C4-2B (cell line): Measurements from ENCODE around the gene TGFB1.
A peak's percentile ranks its signal among the peaks of the same experiment; 100 is the strongest.

Experiments used
- H3K27ac ChIP-seq: fragments of 450-650 bp; 2 replicates; pipeline ENCODE4 v1.5.1; 2017
- CTCF ChIP-seq: fragments of 450-650 bp; conservative IDR thresholded peaks from 2 replicates; pipeline ENCODE4 v1.5.1; 2017; ENCODE audit warnings: mild to moderate bottlenecking
- ZFX ChIP-seq: fragments of 450-650 bp; IDR thresholded peaks from 2 replicates; pipeline ENCODE4 v1.6.1; 2017

Gene TGFB1

DNA sequence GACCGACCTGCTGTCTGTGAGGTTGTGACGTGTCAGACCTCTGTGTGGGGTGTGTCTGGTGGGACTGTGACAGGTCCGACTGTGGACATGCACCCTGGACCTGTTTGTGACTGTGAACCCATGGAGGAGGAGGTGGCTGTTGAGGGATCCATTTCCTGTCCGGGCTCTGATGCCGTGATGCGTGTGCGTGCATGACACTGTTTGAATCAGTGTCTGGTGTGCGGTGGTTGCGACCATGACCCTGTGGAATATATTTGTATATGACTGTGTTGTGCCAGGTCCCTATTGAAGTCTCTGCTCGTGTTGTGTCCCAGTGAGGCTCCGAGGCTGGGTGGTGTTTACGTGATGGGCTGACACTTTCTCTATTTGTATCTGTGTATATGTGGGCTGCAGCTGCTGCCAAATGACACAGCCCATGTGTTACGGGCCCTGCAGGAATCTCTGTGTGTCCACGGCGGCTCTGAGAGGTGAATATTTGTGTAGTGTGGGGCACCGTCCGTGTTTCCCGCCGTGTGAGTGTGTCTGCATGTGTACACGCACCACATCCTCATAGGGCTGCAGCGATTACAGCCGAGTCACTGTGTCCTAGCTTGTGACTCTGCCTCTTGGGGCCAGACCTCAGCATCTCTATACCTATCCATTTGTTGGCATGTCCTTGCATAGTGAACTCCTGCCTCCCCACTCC lies 25.4 kb downstream of the TGFB1 start:
- no peak overlapping the region for H3K27ac ChIP-seq
- TF ChIP-seq CTCF: no peak
- no peak for TF ChIP-seq ZFX

GRCh38 chr19:41327576-41328156 lies 26.1 kb downstream of the TGFB1 start:
- peak overlapping the region; percentile 10; the same call in 1 of the 2 replicates for H3K27ac ChIP-seq
- TF ChIP-seq CTCF (no peak), ZFX (no peak)

DNA sequence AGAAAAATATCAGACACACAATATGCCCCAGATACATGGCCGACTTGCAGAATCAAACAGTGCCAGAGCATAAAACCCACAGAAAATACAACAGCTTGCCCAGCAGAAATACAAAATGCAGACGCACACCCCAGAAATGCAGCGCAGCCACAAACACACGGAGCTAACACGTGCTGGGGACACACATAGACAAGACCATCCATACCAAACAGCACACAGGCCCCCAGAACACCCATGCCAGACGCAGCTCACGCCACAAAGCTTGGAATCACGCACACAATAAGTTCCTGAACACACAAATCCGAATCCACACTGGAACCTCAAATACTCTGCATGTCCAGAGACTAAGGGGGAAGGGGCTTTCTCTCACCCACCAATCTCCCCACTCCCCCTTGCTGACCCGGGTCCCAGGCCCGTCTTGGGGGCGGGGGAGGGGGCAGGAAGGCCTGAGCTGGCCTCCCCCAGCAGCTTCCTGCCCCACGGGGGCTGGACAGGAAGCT lies 26.6 kb downstream of the TGFB1 start:
- TF ChIP-seq ZFX (no peak), CTCF (no peak)
- peak overlapping the region; percentile 10; the same call in 1 of the 2 replicates for H3K27ac ChIP-seq

GRCh38 chr19:41325947-41326706 lies 27.6 kb downstream of the TGFB1 start:
- TF ChIP-seq CTCF (no peak), ZFX (no peak)
- no peak overlapping the region for H3K27ac ChIP-seq

- no peak overlapping the region for H3K27ac ChIP-seq
- no peak for TF ChIP-seq ZFX
- TF ChIP-seq CTCF: no peak
Measured at GRCh38 chr19:41325640-41325946, 28.1 kb downstream of the TGFB1 start.

- no peak overlapping the region for H3K27ac ChIP-seq
- TF ChIP-seq CTCF (no peak), ZFX (no peak)
Measured at GRCh38 chr19:41324921-41325639, 28.6 kb downstream of the TGFB1 start.
